Subcutaneous abdominal adipose tissue (tissue), 5 donors: Measurements from ENCODE around the gene TM9SF2.
A peak's percentile ranks its signal among the peaks of the same experiment; 100 is the strongest.
"Not testable (repeated sequence)": the region's sequence is repeated elsewhere in the genome, so short reads cannot be mapped to it uniquely, and the experiment has no call there.

Experiments used
- H3K27ac ChIP-seq: one replicate; pipeline ENCODE4 v1.7.0; 2013; ENCODE audit warnings: low read depth, mild to moderate bottlenecking, inconsistent platforms, low read length, moderate library complexity
- H3K27me3 ChIP-seq, 5 donors: one replicate each; pipeline ENCODE4 v1.7.0; 2013; ENCODE audit warnings: low read length in 5 of 5, inconsistent platforms in 1 of 5; ENCODE audit not compliant: control insufficient read depth in 5 of 5, insufficient read depth in 4 of 5
- H3K36me3 ChIP-seq, 5 donors: one replicate each; pipeline ENCODE4 v1.7.0; 2013; ENCODE audit warnings: low read length in 5 of 5; ENCODE audit not compliant: control insufficient read depth in 5 of 5, insufficient read depth in 5 of 5
- H3K4me1 ChIP-seq, 5 donors: one replicate each; pipeline ENCODE4 v1.7.0; 2013; ENCODE audit warnings: low read length in 5 of 5, mild to moderate bottlenecking in 3 of 5, moderate library complexity in 1 of 5; ENCODE audit not compliant: control insufficient read depth in 5 of 5, insufficient read depth in 5 of 5
- H3K4me3 ChIP-seq, 5 donors: one replicate each; pipeline ENCODE4 v1.7.0; 2013; ENCODE audit warnings: low read length in 5 of 5, low read depth in 1 of 5
- H3K9ac ChIP-seq, 5 donors: one replicate each; pipeline ENCODE4 v1.7.0; 2013; ENCODE audit warnings: low read length in 5 of 5, mild to moderate bottlenecking in 4 of 5, moderate library complexity in 3 of 5
- H3K9me3 ChIP-seq, 5 donors: one replicate each; pipeline ENCODE4 v1.7.0; 2013; ENCODE audit warnings: low read length in 5 of 5; ENCODE audit not compliant: control insufficient read depth in 5 of 5
- donor health status: healthy.
- donor health status: healthy.
- donor health status: healthy.
- donor health status: healthy.
- donor health status: healthy.

TM9SF2 gene

DNA sequence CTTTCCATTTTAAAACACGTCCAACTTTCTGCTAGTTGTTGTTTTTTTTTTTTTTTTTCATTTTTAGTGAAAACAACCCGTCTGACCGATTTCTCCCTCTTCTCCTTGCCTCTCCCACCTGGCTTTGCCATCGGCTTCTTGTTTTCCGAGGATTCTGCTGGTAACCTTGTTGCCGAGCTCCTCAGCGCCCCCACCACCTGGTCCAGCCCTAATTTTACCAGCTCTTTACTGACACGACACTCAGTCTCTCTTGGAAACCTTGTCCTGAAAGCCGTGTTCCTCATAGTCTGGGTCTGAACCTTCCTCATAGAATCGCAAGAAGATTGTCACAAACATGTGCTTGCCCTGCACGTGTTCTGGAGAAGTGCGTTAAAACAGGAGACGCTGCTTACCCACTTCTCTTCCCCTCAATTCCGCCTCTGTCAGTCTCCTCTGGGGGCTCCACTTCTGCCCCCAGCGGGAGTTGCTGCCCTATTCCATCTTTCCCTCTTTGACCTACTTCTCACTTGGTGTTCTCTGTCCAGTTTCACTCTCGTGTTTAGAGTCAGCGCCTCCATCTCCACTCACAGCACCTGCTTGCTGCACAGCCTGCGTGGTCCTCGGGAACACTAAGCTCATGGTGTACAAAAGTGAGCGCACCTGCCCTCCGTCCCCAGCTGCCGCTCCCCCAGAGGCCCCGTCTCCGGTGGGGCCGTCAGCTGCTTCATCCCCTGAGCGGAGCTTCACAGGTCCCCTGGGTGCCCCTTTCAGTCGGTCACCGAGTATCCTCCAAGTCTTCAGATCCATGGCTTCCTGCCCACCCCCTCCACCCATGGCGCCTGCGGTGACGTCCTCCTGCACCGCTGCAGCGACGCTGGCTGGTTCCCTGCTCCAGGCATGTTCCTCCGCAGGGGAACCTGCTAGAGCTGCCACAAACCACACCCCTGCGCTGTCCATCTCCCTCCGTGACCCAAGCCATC, 65.1 kb downstream of the TM9SF2 start:
- Histone ChIP-seq H3K27ac (no peak overlapping the region), H3K9ac (no peak overlapping the region), H3K4me3 (peak overlapping the region in 4 of 5 donors; percentile 6 to 52 (median 30)), H3K9me3 (peaks cover 0 to 9% (median 3%) of the 10 kb centered on the region in 5 donors), H3K36me3 (peaks cover 10 to 23% (median 15%) of the 10 kb centered on the region in 5 donors), H3K27me3 (no peaks in the 10 kb centered on the region), H3K4me1 (peaks cover 0 to 15% (median 5%) of the 10 kb centered on the region in 5 donors)

DNA sequence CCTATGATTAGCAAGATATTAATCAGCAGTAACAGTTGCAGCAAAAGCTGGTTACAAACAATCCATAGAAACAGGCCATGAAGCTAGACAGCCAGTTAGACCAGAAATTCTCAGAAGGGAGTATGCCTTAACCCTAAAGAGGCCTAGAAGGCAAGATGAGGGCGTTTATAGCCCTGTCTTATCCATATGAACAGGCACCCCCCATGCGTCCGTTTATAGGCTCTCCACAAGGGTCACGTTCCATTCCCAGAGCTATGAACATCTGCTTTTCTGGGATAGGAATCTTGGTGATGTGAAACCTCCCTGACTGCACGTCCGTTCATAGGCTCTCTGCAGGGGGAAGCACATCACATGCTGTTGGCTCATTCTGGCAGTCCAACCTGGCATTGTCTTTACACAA, 67.6 kb downstream of the TM9SF2 start:
- H3K4me3 ChIP-seq, H3K27me3 ChIP-seq, H3K27ac ChIP-seq, H3K36me3 ChIP-seq, H3K9me3 ChIP-seq, H3K9ac ChIP-seq: not testable (repeated sequence)
- peaks cover 0 to 15% (median 5%) of the 10 kb centered on the region in 5 donors for H3K4me1 ChIP-seq

DNA sequence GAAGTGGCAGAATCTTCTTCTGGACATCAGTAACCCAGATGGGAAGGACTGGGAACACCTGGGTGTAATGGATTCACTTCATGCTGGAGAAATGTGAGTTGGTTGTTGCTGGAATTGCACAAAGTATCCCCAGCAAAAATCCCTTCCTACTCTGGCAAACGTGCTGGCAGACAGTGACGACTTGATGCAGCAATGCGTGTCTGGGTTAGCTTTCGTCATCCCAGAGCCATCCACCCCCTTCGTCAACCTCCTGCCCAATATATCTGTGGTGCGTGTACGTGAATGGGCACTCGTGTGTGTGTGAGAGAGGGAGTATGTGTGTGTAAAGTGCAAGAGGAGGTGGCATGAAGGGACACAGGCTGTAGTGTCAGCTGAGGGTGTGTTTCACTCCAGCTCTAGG, 70.9 kb downstream of the TM9SF2 start:
- H3K9me3 ChIP-seq, result peaks cover 0 to 9% (median 3%) of the 10 kb centered on the region in 5 donors
- no peaks in the 10 kb centered on the region for H3K4me1 ChIP-seq
- H3K27ac ChIP-seq, result no peak overlapping the region
- H3K27me3 ChIP-seq, result peaks cover 3 to 8% (median 5%) of the 10 kb centered on the region in 5 donors
- H3K4me3 ChIP-seq, result no peak overlapping the region
- H3K9ac ChIP-seq, result no peak overlapping the region
- H3K36me3 ChIP-seq, result no peaks in the 10 kb centered on the region

DNA sequence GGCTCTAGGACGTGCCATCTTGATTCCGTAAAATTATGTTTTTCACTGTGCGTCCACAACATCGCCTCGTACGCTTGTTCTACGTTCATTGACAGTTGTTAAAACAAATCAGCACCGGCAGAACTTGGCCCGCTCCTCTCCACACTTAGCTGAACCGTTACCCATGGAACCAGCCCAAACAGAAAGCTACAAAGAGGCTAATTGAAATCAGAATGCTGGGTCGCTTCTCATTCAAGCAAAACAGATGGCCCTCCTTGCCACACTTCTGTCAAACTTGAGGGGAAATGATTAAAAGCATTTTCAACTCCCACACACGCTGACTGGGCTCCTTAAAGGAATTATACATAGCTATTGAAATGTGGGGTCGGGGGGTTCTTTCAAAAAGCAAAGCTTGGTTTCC, 71.6 kb downstream of the TM9SF2 start:
- Histone ChIP-seq H3K27ac (no peak overlapping the region), H3K27me3 (peaks cover 3 to 8% (median 5%) of the 10 kb centered on the region in 5 donors), H3K9me3 (peaks cover 0 to 9% (median 3%) of the 10 kb centered on the region in 5 donors), H3K4me3 (no peak overlapping the region), H3K4me1 (no peaks in the 10 kb centered on the region), H3K36me3 (no peaks in the 10 kb centered on the region), H3K9ac (no peak overlapping the region)

DNA sequence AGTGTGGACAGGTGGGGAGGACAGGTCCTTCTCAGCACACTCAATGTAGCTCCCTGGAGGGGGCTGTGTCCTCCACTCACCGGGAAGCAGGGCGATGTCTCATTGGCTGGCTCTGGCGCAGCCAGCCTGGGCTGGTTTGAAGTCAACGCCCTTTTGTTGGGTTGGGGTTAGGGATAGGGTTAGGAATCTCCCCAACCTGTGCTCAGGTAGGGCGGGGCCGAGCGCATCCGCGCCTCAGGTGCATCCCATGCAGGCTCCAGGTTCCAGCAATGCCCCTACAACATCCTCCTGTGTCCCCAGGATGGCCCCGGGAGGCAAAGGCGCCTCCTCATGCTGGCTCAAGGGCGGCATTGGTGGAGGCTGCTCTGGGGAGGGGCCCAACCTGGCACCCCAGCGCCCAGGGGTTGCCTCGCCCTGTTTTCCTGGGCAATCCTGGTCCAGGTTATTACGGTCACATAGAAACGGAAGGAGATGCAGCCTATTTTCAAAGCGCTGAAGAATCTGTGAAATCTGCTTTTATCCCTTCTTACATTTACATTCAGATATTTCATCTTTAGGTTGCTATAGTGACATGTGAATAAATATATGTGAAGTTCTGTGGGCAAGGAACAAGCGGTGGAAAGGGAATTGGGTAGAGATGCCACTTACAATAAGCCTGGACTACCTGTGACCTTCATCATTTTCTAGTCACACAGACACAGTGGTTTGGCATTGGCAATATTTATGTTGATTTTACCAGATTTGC, 74.3 kb downstream of the TM9SF2 start:
- H3K9ac ChIP-seq, result no peak overlapping the region
- peaks cover 3 to 8% (median 5%) of the 10 kb centered on the region in 5 donors for H3K27me3 ChIP-seq
- no peak overlapping the region for H3K27ac ChIP-seq
- no peak overlapping the region for H3K4me3 ChIP-seq
- no peaks in the 10 kb centered on the region for H3K36me3 ChIP-seq
- no peaks in the 10 kb centered on the region for H3K4me1 ChIP-seq
- H3K9me3 ChIP-seq, result no peaks in the 10 kb centered on the region

DNA sequence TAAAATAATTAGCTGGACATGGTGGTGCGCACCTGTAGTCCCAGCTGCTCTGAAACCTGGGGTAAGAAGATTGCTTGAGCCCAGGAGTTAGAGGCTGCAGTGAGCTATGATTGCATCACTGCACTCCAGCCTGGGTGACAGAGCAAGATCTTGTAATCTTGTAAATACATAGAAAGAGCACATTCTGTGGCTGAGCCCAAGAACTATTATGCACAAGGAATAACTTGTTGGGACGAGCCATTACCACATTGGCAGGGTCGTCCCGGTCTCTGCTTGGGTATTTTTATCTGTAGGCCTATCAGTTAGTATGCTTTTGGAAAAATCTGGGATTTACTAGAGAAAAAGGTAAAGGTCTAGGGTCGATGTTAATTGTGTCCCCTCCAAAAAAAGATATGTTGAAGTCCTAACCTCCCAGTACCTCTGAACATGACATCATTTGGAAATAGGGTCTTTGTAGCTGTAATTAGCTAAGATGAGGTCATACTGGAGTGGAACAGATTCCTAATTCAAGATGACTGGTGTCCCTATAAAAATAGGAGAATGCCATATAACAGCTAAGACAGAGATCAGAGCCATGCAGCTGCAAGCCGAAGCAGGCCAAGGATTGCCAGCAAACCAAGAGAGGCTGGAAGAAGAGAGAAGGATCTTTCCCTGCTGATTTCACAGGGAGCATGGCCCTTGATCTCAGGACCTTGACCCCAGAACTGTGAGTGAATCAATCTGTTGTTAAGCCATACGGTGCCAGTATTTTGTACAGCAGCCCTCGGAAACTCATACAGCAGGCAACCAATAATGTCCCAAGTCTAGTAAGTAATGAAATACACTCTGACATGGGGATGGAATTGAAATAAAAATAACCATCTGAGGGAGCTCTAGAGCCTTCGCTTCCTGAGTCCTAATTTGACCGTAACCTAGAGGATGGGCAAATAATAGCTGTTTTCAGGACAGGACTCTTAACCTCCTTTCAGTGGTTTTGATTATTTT, 77.0 kb downstream of the TM9SF2 start:
- H3K4me3 ChIP-seq, result no peak overlapping the region

DNA sequence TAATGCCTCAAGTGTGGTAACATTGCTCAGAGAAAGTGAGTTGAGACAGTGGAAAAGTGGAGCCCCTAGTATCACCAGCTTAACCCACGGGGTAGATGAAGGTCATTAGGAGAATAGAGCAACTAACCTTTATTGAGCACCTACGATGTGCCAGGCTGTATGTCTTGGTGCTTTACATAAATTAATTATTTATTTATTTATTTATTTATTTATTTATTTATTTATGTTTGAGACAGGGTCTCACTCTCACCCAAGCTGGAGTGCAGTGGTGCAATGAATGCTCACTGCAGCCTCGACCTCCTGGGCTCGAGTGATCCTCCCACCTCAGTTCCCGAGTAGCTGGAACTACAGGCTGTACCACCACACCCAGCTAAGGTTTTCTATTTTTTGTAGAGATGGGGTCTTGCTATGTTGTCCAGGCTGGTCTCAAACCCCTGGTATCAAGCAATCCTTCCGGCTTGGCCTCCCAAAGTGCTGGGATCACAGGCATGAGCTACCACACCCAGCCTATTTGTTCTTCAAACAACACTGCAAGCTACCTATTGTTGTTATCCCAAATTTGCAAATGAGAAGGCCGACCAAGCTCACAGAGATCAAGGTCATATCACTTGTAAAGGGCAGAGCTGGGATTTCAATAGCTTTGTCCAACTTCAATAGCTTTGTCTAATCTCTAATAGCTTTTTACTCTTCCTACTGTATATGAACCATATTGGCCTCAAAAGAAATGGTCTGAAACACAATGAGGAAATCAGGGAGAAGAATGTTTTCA, 79.4 kb downstream of the TM9SF2 start:
- H3K9me3 ChIP-seq, result no peaks in the 10 kb centered on the region
- H3K4me3 ChIP-seq, result no peak overlapping the region
- no peak overlapping the region for H3K27ac ChIP-seq
- peaks cover 0 to under 1% (median 0%) of the 10 kb centered on the region in 5 donors for H3K27me3 ChIP-seq
- H3K4me1 ChIP-seq, result no peaks in the 10 kb centered on the region
- no peak overlapping the region for H3K9ac ChIP-seq
- H3K36me3 ChIP-seq, result no peaks in the 10 kb centered on the region

More for the DNA sequence above, 77.0 kb downstream of the TM9SF2 start:
- Histone ChIP-seq H3K36me3 (no peaks in the 10 kb centered on the region), H3K27ac (no peak overlapping the region), H3K27me3 (peaks cover 0 to 8% (median 5%) of the 10 kb centered on the region in 5 donors), H3K4me1 (no peaks in the 10 kb centered on the region), H3K9ac (no peak overlapping the region), H3K9me3 (no peaks in the 10 kb centered on the region)

DNA sequence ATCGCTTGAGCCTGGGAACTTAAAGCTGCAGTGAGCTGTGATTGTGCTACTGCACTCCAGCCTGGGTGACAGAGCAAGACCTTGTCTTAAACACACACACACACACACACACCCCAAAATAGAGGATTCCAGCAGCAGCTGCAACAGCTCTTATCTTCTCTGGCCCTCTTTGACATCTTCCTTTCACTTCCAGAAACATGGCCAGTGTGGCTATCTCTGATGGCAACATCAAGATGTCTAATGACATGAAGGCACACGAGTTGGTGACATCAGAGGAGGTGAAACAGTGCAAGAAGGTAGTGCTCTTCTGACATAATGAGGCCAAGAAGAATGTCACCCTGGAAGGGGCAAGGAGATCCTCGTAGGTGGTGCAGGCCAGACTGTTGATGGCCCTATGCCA, 81.2 kb downstream of the TM9SF2 start:
- H3K4me1 ChIP-seq, result no peaks in the 10 kb centered on the region
- no peak overlapping the region for H3K4me3 ChIP-seq
- H3K9ac ChIP-seq, result no peak overlapping the region
- no peak overlapping the region for H3K27ac ChIP-seq
- H3K9me3 ChIP-seq, result no peaks in the 10 kb centered on the region
- H3K36me3 ChIP-seq, result no peaks in the 10 kb centered on the region
- H3K27me3 ChIP-seq, result no peaks in the 10 kb centered on the region

DNA sequence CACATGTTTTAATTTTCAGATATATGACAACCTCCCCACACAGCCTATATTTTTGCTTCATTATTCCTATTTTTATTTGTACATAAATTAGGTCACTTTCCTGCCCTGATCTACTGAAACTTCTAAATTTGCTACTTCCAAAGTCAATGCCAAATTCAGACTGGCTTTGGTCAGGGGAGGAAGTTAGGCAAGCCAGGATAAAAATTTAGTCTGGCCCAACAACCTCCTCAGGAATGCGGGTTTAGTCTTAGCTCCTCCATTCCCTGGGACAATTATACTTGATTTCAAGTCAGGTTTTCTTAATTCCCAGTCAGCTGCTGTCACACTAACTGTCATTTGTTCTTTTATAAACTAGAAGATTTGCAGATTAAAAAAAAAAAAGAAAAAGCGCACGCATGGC, 84.3 kb downstream of the TM9SF2 start:
- H3K4me1 ChIP-seq, result peaks cover 0 to 4% (median 0%) of the 10 kb centered on the region in 5 donors
- no peaks in the 10 kb centered on the region for H3K27me3 ChIP-seq

More for the DNA sequence above, 84.3 kb downstream of the TM9SF2 start:
- Histone ChIP-seq H3K9ac (no peak overlapping the region), H3K4me3 (no peak overlapping the region), H3K27ac (no peak overlapping the region), H3K36me3 (no peaks in the 10 kb centered on the region), H3K9me3 (no peaks in the 10 kb centered on the region)
